Astrocyte of the cerebellum (primary cell): ENCODE measurements around the gene C19orf18.
"Not testable (repeated sequence)": the region's sequence is repeated elsewhere in the genome, so short reads cannot be mapped to it uniquely, and the experiment has no call there.

ENCODE experiments used
- DNase-seq: peaks from one replicate; pipeline ENCODE4 v3.0.0-alpha.2; 2011; ENCODE audit warnings: low read depth
- H3K4me3 ChIP-seq: 2 replicates; pipeline ENCODE4 v1.5.1; 2011; ENCODE audit warnings: mild to moderate bottlenecking, low read depth, low read length, moderate library complexity
- CTCF ChIP-seq: IDR thresholded peaks from 2 replicates; pipeline ENCODE4 v1.5.1; 2012; ENCODE audit warnings: low read length, low read depth, moderate library complexity, mild to moderate bottlenecking; ENCODE audit errors: missing control alignments
- in situ Hi-C: cut with HindIII; loops from 2 replicates; pipeline ENCODE4 v1.10.0; 2017; ENCODE audit warnings: low sequenced_read_pairs

The C19orf18 gene

GRCh38 chr19:57941593-57941992 is 32.7 kb downstream of the C19orf18 start:
- in situ Hi-C loops = no loop called here
- no peak for TF ChIP-seq CTCF
- H3K4me3 ChIP-seq = no peak overlapping the region
- DNase-seq = no peak

GRCh38 chr19:57935731-57936130 is 38.6 kb downstream of the C19orf18 start:
- TF ChIP-seq CTCF = no peak
- DNase-seq = no peak
- H3K4me3 ChIP-seq = no peak overlapping the region
- in situ Hi-C loops = no loop called here

- in situ Hi-C loops = no loop called here
Observed at GRCh38 chr19:57934820-57935665, 39.3 kb downstream of the C19orf18 start, which contains the start of gene ZNF418. Gene ZNF418 (minus strand): TSS chr19:57935402. CDS start chr19:57933822, 1,580 bp downstream.

GRCh38 chr19:57927587-57927986 is 46.7 kb downstream of the C19orf18 start:
- DNase-seq = no peak
- no peak for TF ChIP-seq CTCF
- no peak overlapping the region for H3K4me3 ChIP-seq
- in situ Hi-C loops = no loop called here

More at GRCh38 chr19:57934820-57935665, 39.3 kb downstream of the C19orf18 start, which contains the start of gene ZNF418:
- peak within 1 kb of the TSS; percentile 86 for H3K4me3 ChIP-seq
- TF ChIP-seq CTCF = no peak
- peak; percentile 71 for DNase-seq

GRCh38 chr19:57916168-57916995 is 58.0 kb downstream of the C19orf18 start, which contains the start of gene ZNF417:
Gene ZNF417 (minus strand): TSS chr19:57916592. CDS start chr19:57916411, 181 bp downstream.
- peak; percentile 90 for DNase-seq
- H3K4me3 ChIP-seq = peak within 1 kb of the TSS; percentile 80
- in situ Hi-C loops = not testable (repeated sequence)
- peak; percentile 34 for TF ChIP-seq CTCF

GRCh38 chr19:57914531-57914930 is 59.8 kb downstream of the C19orf18 start:
- no peak overlapping the region for H3K4me3 ChIP-seq
- no peak for DNase-seq
- no peak for TF ChIP-seq CTCF
- in situ Hi-C loops = no loop called here
